Ramos (cell line): ENCODE data around the gene SOX12.
"Not testable (repeated sequence)": the region's sequence is repeated elsewhere in the genome, so short reads cannot be mapped to it uniquely, and the experiment has no call there.

ENCODE experiments used
- in situ Hi-C: fragments of 300-500 bp; cut with MboI; formaldehyde crosslinking; loops from one replicate; pipeline ENCODE4 v1.14.3; 2022; ENCODE audit warnings: low sequenced_read_pairs; ENCODE audit not compliant: unreplicated experiment

SOX12 gene

DNA sequence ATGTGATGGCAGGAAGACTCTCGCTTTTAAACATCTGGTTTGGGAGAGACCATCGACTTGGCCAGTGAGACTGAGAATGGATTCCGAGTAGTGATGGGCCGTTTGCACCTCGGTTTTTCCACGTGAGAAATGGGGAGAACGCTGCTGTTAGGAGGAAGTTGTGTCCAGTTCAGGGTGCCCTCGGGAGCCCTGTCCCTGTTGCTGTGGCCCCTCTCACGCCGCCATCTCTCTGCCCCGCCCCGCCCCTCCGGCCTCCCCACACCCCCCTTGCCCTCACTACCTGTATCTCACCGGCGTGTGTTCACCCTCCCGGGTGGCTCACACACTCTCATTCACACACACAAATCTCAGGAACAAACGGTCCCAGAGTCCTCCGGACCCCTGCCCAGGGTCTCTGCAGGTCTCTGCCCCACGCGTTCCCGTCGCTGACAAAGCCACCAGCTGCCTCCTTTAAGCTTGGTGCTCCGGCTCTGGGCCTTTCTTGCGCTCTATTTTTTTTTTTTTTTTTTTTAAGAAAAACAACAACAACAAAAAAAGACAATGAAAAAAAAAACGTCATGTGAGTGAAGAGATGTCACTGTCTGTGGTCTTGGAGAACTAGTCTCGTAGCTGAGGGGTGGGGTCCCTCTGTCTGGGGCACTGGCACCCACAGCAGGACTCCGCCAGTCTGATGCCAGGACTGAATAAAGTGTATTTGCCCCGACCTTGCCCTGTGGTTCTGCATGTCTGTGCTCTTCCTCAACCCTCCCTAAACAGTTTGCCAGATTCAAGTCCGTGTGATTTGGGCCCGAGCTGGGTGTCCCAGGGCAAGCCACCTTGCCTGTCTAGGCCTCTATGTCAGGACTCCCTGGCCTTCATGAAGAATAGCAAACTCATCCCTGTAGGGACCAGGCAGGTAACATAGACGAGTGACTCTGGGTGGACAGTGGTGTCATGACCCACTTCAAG lies 2.9 kb downstream of the SOX12 start:
- in situ Hi-C loops = no loop called here

DNA sequence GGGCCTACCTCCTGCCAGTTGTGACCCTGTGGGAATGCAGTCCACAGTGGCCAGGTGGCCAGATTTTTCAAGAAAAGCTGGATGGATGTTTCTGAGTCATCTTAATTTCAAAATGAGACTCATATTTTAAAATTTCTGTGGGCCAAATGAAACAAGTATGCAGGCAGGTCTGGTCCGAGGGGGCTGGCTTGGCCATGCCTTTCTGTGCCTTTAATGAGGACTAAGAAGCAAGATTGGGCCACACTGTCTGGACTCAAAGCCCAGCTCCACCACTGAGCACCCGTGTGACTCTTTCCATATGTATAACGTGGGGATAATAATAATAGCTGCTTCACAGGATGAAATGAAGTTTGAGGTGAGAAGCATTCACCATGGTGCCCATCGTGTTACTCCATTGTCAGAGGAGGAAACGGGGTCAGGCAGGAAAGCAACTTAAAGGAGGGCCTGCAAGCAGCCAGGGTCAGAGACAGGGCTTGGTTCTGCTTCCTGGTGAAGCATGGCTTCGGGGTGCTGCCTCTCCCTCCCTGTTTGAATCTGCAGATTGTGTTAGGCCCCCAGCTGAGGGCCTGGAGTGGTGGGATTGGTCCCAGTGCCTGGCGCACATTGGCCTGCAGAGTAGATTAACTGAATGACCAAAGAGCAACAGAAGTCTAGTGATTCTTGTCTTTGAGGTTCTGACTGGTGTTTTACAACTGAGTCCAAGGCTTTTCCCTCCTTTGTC lies 3.8 kb downstream of the SOX12 start:
- in situ Hi-C loops = no loop called here

DNA sequence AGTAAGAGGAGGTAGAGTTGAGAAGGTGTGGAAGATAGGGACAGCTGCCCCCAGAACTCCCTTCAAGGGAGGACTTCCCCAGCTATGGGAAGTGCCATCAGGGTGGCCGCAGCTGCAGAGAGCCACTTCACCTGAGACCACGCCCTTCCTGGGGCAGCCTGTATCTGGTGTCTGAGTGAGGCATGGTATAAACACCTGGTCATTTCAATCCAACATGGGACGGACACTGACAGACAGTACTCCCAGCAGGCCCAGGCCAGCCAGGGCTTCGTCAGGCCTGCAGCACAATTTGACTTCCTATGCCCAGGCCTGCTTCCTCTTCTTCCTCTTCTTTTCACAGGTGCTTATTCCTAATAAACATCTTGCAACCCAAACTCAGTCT lies 4.5 kb downstream of the SOX12 start:
- in situ Hi-C loops = no loop called here

- in situ Hi-C loops = no loop called here
Measured at GRCh38 chr20:330233-331149, 5.1 kb downstream of the SOX12 start.

GRCh38 chr20:334578-334977 lies 9.2 kb downstream of the SOX12 start:
- in situ Hi-C loops = no loop called here

DNA sequence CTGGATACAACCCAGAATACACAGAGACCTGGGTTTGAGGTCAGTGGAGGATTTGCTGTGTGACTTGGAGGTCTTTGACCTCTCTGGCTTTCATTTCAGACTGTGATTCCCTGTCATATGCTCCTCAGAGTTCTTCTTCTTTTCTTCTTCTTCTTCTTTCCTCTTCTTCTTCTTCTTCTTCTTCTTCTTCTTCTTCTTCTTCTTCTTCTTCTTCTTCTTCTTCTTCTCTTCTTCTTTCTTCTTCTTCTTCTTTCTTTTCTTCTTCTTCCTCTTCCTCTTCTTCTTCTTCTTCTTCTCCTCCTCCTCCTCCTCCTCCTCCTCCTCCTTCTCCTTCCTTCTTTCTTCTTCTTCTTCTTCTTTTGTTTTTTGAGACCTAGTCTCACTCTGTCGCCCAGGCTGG lies 10.7 kb downstream of the SOX12 start:
- in situ Hi-C loops = not testable (repeated sequence)

DNA sequence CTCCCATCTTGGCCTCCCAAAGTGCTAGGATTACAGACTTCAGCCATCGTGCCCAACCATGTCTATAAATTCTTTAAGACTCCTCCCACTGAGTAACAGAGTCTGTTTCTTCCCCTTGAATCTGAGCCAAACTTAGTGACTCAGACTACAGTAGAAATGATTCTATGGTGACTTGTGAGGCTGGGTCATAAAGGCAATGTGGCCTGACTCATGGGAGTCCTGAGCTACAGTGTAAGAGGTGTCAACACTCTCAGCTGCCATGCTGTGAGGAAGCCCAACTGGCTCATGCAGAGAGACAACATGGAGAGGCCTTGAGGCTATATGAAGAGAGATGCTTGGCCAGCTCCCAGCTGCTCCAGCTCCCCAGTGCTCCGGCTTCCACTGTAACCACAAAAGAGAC lies 16.3 kb downstream of the SOX12 start:
- in situ Hi-C loops = no loop called here

- in situ Hi-C loops = no loop called here
Measured at GRCh38 chr20:343107-343506, 17.8 kb downstream of the SOX12 start.

GRCh38 chr20:346033-346639 lies 20.8 kb downstream of the SOX12 start:
- in situ Hi-C loops = no loop called here

DNA sequence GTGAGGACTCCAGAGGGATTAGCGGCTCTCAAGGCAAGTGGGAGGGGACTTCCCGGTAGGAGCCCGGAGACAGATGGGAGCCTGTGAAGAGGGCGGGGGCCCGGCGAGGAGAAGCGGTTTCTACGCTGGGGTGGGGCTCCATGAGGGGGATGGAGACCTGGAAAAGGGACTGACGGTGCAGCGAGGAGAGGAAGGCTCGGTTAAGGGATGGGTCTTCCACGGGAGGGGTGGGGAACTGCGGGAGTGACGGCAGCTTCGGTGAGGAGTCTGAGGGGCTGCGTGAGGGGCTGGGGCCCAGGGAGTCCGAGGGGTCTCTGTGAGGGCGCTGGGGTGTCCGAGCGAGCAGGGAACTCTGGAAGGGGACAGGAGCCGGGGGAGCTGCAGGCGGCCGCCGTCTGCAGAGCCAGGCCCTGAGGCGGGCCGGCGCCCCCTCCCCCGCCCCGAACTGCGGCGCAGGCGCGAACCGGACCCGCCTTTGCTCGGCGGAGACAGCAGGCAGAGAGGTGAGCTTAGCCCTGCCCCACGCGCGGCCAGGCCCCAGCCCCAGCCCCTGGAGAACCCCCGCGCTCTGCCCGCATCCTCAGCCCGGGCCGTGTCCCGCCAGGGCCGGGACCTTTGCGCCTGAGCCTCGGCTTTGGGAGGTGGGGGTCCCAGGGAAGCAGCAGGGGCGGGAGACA lies 21.4 kb downstream of the SOX12 start, which contains the start of gene NRSN2:
TSS of gene NRSN2 (plus strand) at position 472 of the 677 bp plus-strand sequence. CDS start 2,533 bp downstream, outside the sequence.
- in situ Hi-C loops = no loop called here

DNA sequence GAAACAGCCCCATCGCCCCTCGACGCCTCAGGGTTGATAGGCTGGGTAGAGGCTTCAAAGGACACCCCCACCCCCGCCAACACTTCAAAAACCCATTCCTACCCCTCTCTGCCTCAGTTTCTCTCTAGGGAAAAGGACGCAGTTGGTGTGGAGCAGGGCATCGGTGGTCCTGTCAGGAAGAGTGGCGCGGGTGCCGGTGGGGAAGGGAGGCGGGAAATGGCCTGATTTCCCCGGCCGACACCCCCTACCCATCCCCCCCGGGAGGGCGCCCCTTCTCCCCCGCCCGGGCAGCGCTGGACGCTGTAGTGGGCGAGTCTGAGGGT lies 21.9 kb downstream of the SOX12 start:
- in situ Hi-C loops = no loop called here

DNA sequence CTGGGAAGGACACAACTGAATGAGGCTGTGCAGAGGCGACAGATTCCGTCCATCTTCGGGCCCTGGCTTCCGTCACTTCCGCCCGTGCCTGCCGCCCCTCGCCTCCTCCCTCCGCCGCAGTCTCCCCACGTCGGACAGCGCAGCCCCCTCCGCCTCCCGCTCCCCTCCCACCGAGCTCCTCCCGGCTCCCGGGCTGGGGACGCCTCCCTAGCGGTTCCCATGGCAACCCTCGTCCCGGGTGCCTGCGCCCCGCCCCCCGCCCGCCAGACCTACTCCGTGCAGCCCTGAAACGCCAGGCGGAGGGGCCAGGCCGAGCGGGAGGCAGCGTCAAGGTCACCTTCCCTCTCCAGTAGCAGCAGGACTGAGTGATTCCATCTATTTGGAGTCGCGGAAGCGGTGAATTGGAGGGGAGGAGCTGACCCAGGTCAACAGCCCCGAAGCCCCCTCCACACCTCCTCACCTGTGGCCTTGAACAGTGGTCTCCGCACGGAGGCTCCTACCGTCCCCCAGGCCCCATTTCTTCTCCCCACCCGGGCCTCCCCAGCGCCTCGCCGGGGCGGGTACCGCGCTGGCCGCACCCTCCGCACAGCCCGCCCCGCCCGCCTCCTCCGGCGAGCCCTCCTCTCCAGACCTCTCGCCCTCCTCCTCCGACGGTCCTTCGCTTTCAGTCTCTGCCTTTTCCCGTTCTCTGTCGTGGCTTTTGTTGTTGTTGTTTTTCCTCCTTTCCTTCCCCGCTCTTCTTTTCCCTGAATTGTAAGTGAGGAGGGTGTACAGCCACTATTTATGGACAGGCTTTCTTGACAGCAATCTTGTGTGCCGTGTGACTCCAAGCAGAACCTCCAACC lies 22.5 kb downstream of the SOX12 start:
- in situ Hi-C loops = no loop called here

DNA sequence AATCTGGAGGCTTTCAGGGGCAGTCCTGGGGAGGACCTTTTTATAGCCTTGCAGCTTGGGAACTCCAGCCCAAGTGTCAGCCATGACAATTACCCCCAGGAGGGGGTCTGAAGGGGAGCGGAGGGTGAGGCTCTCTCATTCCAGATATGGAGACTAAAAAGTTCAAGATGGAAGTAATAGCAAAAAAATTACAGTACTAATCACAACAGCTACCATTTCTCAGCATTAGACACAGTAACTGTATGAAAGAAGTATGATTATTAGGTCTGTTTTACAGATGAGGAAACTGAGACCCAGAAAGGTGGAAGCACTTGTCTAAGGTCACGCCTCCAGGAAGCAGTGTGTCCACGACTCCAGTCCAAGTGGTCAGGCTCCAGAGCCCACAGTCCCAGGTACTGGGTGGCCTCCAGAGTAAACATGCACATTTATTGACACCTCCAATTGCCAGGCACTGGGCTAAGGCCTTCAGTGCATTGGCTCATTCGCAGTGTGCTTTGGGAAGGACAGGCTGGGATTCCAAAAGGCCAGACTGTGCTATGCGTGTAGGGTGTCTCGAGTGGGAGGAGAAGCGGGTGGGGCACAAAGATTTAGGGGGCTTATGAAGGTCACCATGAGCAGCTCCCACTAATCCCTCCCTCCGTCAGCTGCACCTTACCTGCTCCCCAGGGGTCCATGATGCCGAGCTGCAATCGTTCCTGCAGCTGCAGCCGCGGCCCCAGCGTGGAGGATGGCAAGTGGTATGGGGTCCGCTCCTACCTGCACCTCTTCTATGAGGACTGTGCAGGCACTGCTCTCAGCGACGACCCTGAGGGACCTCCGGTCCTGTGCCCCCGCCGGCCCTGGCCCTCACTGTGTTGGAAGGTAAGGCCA lies 23.9 kb downstream of the SOX12 start:
- in situ Hi-C loops = no loop called here

DNA sequence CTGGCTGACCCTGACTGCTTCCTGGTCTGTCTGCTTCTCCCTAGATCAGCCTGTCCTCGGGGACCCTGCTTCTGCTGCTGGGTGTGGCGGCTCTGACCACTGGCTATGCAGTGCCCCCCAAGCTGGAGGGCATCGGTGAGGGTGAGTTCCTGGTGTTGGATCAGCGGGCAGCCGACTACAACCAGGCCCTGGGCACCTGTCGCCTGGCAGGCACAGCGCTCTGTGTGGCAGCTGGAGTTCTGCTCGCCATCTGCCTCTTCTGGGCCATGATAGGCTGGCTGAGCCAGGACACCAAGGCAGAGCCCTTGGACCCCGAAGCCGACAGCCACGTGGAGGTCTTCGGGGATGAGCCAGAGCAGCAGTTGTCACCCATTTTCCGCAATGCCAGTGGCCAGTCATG lies 27.8 kb downstream of the SOX12 start:
- in situ Hi-C loops = loop anchor here (5.0 kb wide), 1 partner anchor 124 kb away; no protein-coding TSS in a partner anchor

DNA sequence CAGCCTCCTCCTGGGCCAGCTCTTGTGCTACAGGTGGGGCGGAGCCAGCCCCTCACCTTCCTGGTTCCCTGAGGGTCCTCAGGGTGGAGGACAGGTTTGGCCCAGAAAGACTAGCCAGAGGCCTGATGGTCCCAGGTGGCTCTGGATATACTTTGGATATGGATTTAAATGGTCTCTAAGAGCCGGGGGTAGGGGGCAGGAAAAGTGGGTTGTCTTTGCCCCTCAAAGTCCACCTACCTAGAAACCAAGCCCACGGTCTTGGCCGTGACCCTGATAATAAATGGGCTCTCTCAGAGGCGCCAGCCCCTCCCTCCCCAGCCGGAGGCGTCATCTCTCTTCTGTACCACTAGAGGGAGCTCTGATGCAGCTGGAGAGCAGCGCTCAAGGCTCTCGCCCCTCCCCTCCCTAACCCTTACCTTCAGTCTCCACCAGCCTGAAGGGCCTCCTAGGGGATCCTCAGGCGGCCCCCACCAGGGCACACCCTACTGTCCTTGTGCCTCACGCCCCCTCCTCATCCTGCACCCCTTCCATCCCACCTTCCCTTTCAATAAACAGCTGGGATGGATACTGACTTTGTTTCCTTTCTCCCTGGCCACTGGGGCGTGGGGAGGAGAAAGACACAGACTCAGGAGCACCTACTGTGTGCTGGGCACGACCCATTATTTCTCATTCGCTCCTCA lies 29.1 kb downstream of the SOX12 start:
- in situ Hi-C loops = loop anchor here (5.0 kb wide), 1 partner anchor 123 kb away; no protein-coding TSS in a partner anchor

DNA sequence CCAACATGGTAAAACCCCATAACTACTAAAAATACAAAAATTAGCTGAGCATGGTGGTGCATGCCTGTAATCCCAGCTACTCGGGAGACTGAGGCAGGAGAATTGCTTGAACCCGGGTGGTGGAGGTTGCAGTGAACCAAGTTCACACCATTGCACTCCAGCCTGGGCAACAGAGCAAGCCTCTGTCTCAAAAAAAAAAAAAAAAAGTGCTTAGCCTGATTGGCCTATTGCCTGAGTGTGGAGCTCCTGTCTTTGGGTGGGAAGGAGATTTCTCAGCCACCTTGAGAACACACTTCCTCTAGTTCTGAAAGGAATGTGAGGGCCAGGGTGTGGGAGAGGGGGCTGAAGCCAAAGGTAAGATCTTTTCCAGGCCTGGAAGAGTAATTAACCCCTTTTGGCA lies 30.8 kb downstream of the SOX12 start:
- in situ Hi-C loops = loop anchor here (5.0 kb wide), 1 partner anchor 291 kb away; no protein-coding TSS in a partner anchor

DNA sequence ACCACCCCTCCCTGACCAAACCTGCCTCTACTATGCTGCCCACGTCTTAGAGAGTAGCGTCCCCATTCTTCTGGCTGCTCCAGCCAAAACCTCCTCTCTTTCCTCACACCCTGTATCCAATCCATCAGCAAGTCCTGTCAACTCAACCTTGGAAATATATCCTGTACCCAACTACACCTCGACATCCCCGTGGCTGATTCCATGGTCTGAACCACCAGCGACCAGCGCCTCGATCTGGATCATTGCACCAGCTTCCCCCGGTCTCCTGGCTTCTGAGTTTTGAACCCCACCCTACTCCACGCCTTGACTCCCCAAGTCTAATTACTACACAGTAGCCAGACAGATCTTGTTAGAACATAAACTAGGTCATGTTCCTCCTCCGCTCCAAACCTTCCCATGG lies 31.4 kb downstream of the SOX12 start:
- in situ Hi-C loops = loop anchor here (5.0 kb wide), 1 partner anchor 291 kb away; no protein-coding TSS in a partner anchor
